Prostate gland (tissue), 2 donors: ENCODE data around the gene SDR39U1.

Source experiments
- POLR2A ChIP-seq: fragments of 450-650 bp; IDR thresholded peaks from one replicate; pipeline ENCODE4 v1.6.1; 2016; ENCODE audit warnings: antibody characterized with exemption, mild to moderate bottlenecking
- TF ChIP-seq, protein P1 (sequence below), 4 experiments: fragments of 200-600 bp in 2 of 4; fragments of 450-650 bp in 2 of 4; sonication (generic) in 2 of 4; IDR thresholded peaks; 1 replicate in 3 of 4; 2 replicates in 1 of 4; pipeline ENCODE4 v1.5.1; 2016 to 2019; ENCODE audit warnings: antibody characterized with exemption in 4 of 4, mild to moderate bottlenecking in 2 of 4, moderate library complexity in 2 of 4

DNA sequence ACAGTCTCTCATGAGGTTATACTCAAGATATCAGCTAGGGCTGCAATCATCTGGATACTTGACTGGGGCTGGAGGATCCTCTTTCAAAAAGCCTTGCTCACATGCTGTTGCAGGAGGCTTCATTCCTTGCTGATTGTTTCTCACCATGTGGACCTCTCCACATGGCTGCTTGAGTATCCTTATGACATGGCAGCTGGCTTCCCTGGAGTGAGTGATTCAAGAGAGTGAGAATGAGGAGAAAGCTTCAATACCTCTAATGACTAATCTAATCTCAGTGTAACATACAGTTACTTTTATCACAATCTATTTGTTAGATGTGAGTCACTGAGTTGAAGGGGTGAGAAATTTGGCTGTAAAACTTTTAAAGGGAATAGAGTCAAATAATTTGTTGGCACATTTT is 14.4 kb upstream of the SDR39U1 start:
- TF ChIP-seq, protein P1, sequence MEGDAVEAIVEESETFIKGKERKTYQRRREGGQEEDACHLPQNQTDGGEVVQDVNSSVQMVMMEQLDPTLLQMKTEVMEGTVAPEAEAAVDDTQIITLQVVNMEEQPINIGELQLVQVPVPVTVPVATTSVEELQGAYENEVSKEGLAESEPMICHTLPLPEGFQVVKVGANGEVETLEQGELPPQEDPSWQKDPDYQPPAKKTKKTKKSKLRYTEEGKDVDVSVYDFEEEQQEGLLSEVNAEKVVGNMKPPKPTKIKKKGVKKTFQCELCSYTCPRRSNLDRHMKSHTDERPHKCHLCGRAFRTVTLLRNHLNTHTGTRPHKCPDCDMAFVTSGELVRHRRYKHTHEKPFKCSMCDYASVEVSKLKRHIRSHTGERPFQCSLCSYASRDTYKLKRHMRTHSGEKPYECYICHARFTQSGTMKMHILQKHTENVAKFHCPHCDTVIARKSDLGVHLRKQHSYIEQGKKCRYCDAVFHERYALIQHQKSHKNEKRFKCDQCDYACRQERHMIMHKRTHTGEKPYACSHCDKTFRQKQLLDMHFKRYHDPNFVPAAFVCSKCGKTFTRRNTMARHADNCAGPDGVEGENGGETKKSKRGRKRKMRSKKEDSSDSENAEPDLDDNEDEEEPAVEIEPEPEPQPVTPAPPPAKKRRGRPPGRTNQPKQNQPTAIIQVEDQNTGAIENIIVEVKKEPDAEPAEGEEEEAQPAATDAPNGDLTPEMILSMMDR (IDR thresholded peaks at IDR 0.05): no peak
- no peak for TF ChIP-seq POLR2A
